ENCODE results near the gene PTPRM. TPM values are rescaled to one million over a fixed set of nuclear protein-coding genes. Genes with fewer than 3 reads are reported as not detected.

The PTPRM gene
- total RNA-seq, 1 donor from 2014 or later, result 102 TPM

DNA sequence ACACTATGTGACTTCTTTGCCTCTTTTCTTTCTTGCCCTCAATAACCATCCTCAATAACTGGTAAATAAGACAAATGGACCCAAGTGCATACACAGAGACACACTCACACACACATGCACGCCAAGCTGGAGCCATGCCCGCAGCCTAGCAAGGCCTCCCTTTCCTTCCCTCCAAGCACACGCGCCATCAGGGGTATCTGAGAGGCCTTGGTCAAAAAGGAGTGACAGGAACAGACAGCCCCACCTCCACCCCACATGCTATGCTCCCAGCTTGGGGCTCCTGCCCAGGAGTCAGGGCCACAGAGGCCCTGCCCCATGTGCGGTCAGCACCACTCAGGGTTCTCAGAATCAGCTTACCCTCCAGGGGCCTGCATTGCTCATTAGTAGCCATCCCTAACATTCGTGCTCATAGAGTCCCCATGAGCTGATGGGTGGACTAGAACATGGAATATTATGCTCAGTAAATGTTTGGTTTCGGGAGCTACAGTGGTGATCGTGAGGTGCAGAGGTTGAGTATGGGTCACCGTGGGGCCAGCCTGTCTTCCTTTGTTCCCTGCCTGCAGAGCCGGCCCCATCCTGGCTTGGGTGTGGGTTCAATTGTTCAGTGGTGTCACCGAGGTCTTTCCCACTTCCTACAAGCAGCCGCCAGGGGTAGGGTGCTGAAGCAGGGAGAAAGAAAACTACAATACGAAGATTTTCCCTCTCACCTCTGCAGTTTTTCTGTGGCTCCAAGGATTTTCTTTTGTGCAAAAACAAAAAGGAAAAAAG is 884.0 kb downstream of the PTPRM start:
- intact Hi-C loops (cut with DNase I), result no loop called here
- DNase-seq (ENCODE audit: missing footprints) (no peak), ATAC-seq (no peak)

DNA sequence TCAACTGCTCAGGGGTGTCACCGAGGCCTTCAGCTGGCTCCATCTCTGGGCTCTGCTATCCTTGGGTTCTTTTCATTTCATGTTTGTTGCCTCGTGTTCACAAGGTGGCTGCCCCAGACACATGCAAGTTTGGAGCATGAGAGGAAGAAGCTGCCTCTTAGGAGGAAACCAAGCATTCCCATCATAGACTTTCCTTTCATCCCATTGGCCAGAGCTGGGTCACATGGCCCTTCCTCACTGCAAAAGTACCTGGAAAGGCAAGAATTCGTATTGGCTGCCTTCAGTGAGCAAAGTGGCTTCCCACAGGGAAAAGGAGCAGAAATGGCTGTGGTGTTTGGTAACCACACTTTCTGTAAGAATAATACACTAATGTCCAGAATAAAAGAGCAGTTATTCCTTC is 886.4 kb downstream of the PTPRM start:
- DNase-seq (ENCODE audit: missing footprints) (no peak), ATAC-seq (no peak)
- intact Hi-C loops (cut with DNase I), result no loop called here

DNA sequence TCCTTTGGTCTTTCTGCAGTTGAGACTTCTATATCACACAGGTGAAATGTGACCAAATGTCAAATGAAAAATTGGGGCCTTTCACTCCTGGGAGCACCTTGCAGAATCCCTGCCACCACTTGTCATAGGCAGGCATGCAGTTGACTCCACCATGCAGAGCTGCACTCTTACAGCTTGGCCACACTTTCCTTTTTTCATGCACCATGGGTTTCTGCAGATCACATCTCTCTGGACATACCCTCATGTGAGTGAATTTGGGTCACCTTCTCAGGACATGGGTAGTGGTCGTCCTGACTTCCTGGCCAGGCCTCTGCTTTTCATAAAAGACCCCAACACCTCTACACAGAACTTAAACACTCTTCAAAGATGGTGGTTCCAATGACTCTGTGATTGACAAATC is 887.0 kb downstream of the PTPRM start:
- intact Hi-C loops (cut with DNase I), result no loop called here
- DNase-seq (ENCODE audit: missing footprints), result no peak
- ATAC-seq, result no peak

DNA sequence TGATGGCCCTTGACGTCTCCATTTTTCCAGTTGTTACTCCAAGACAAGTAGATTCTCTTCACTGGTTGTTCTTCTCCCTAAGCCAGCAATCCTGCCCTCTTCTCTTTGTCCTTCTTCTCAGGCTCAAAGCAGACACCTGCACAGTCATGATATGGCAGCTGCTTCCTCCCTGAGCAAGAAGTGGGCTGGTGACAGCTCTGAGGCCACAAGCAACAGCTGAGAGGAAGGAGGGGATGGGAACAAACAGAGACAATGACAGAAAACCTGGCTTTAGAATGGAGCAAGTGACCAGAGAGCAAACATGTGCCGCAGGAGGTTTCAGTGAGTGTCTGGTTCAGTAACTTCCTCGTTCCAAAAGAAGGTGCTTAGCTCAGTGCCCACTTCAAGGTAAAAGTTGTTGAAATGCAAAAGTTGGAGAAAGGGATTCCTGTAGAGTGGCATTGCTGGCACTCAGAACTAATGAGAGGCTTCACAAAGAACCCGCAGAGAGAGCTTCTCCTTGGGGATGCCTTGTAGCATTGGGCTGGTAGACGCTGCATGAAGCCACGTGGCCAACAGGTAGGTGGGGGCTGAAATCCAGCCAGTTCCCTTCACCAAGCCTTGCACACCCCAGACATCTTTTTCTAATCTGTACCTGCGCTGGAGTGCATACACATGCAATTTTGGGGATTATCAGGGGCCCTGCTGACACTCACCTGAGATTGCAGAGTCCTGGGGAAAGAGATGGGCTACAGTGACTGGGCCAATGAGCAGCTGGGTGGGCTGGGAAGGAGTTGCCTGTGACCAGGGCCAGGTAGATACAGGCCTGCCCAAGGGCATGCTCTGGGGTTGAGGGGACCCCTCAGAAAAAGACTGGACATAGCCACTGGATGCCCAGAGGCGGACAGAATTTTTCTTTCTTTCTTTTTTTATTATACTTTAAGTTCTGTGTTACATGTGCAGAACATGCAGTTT is 888.8 kb downstream of the PTPRM start:
- intact Hi-C loops (cut with DNase I), result no loop called here

More for the DNA sequence above, 888.8 kb downstream of the PTPRM start:
- ATAC-seq (no peak), DNase-seq (ENCODE audit: missing footprints) (no peak)

Measured in Right ventricle myocardium inferior (tissue), 1 donor.